Astrocyte of the spinal cord (primary cell): ENCODE measurements around the gene SLC8A1.
A peak's percentile ranks its signal among the peaks of the same experiment; 100 is the strongest.

Source experiments
- DNase-seq: peaks from one replicate; pipeline ENCODE4 v3.0.0; 2011; ENCODE audit warnings: low read depth, low spot score
- H3K4me3 ChIP-seq: 2 replicates; pipeline ENCODE4 v1.5.1; 2011; ENCODE audit warnings: low read depth, mild to moderate bottlenecking, low read length, moderate library complexity
- in situ Hi-C: cut with HindIII; loops from 2 replicates; pipeline ENCODE4 v1.10.0; 2017; ENCODE audit warnings: low sequenced_read_pairs
- TF ChIP-seq, protein P1 (sequence below): IDR thresholded peaks from 2 replicates; pipeline ENCODE4 v1.5.1; 2012; ENCODE audit warnings: low read depth, mild to moderate bottlenecking, low read length, inconsistent platforms

SLC8A1 gene

GRCh38 chr2:40451918-40452605 is at the start of gene SLC8A1:
Gene SLC8A1 (minus strand): TSS chr2:40452090.
- no peak for DNase-seq
- H3K4me3 ChIP-seq = peak within 1 kb of the TSS; percentile 82
- in situ Hi-C loops = no loop called here
- TF ChIP-seq, protein P1, sequence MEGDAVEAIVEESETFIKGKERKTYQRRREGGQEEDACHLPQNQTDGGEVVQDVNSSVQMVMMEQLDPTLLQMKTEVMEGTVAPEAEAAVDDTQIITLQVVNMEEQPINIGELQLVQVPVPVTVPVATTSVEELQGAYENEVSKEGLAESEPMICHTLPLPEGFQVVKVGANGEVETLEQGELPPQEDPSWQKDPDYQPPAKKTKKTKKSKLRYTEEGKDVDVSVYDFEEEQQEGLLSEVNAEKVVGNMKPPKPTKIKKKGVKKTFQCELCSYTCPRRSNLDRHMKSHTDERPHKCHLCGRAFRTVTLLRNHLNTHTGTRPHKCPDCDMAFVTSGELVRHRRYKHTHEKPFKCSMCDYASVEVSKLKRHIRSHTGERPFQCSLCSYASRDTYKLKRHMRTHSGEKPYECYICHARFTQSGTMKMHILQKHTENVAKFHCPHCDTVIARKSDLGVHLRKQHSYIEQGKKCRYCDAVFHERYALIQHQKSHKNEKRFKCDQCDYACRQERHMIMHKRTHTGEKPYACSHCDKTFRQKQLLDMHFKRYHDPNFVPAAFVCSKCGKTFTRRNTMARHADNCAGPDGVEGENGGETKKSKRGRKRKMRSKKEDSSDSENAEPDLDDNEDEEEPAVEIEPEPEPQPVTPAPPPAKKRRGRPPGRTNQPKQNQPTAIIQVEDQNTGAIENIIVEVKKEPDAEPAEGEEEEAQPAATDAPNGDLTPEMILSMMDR = no peak

DNA sequence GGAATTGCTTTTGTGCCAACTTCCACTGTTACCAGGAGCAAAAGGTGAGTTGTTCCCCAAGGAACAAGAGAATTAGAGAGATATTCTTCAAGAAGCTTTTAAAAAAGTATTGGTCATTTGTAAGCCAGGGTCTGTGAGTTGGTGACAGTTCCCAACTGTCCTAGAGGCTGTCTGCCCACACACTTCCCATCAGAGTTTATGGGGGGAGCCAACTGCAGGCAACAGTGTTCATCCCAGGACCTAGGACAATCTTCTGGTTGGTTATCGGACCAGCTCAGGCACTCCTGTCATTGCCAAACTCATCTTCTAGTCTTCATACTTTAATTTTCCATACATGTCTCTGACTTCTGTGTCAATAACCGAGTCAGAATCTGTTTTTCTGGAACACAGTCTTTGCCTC is 47.5 kb upstream of the SLC8A1 start:
- in situ Hi-C loops = no loop called here
- TF ChIP-seq, protein P1 = no peak
- no peak overlapping the region for H3K4me3 ChIP-seq

GRCh38 chr2:40497251-40497859 is 45.5 kb upstream of the SLC8A1 start:
- in situ Hi-C loops = no loop called here
- DNase-seq = no peak
- TF ChIP-seq, protein P1 = no peak
- H3K4me3 ChIP-seq = no peak overlapping the region

More for the DNA sequence above, 47.5 kb upstream of the SLC8A1 start:
- no peak for DNase-seq

- no peak overlapping the region for H3K4me3 ChIP-seq
- in situ Hi-C loops = no loop called here
- DNase-seq = no peak
- TF ChIP-seq, protein P1 = no peak
Observed at GRCh38 chr2:40489678-40489960, 37.7 kb upstream of the SLC8A1 start.

GRCh38 chr2:40488927-40489677 is 37.2 kb upstream of the SLC8A1 start:
- H3K4me3 ChIP-seq = no peak overlapping the region

GRCh38 chr2:40488101-40488601 is 36.3 kb upstream of the SLC8A1 start:
- TF ChIP-seq, protein P1 = peak; percentile 58
- DNase-seq = peak; percentile 62
- H3K4me3 ChIP-seq = no peak overlapping the region
- in situ Hi-C loops = no loop called here

More at GRCh38 chr2:40488927-40489677, 37.2 kb upstream of the SLC8A1 start:
- DNase-seq = peak; percentile 44
- in situ Hi-C loops = no loop called here
- TF ChIP-seq, protein P1 = no peak
